Measurements from ENCODE around the gene CARF. TPM values are rescaled to one million over a fixed set of nuclear protein-coding genes. Genes with fewer than 3 reads are reported as not detected.

The CARF gene
- total and polyA plus RNA-seq, 2 of the 13 experiments (the other 11 are each of a cell fraction or from before 2014, with no cell fraction given), result 3.0 to 5.4 TPM

- in situ Hi-C loops (cut with HindIII; ENCODE audit: extremely low pct_ligation_motif_present, low pct_unique_long_range_greater_than_20kb) (no loop called here), intact Hi-C loops (cut with micrococcal nuclease; ENCODE audit: unreplicated experiment) (no loop called here)
- Histone ChIP-seq H3K4me1 (ENCODE audit: insufficient read depth, low read length) (peaks cover 13% of the 10 kb centered on the region; the same call in 1 of the 2 replicates), H3K36me3 (replicated peaks in 1 of 2; ENCODE audit: control insufficient read depth in 1 of 2, insufficient read depth in 2 of 2, low read length in 2 of 2) (no peaks in the 10 kb centered on the region), H3K27ac (ENCODE audit: extremely low read length, insufficient read depth, low read length) (no peak overlapping the region), H3K27me3 (ENCODE audit: control insufficient read depth in 1 of 2, insufficient read depth in 2 of 2, low read length in 2 of 2) (no peaks in the 10 kb centered on the region), H3K79me2 (ENCODE audit: insufficient read depth, low read length) (no peaks in the 10 kb centered on the region), H3K4me3 (replicated peaks in 1 of 3; ENCODE audit: insufficient read depth in 1 of 3, low read depth in 2 of 3, low read length in 3 of 3) (no peak overlapping the region), H3K9me3 (ENCODE audit: low read length) (no peaks in the 10 kb centered on the region), H4K20me1 (ENCODE audit: insufficient read depth, low read length) (no peaks in the 10 kb centered on the region), H3K4me2 (ENCODE audit: low read depth, low read length) (no peak overlapping the region), H3K9ac (ENCODE audit: insufficient read depth, low read depth, low read length) (no peak overlapping the region), H2AFZ (ENCODE audit: low read length) (no peak overlapping the region)
- ATAC-seq (peak; percentile 43), DNase-seq (ENCODE audit: low spot score) (no peak), FAIRE-seq (no peak)
- ChIA-PET POLR2A (interaction anchor here (1.2 kb wide), 1 partner anchor 11 kb away, joined by 4 read pairs; the partner anchor contains the start of gene NBEAL1), CTCF (ENCODE audit: low intra/inter-chr PET ratio, low total read pairs) (no interaction called here)
- 62% methylated on average over 8 of the region's 8 CpGs for WGBS (ENCODE audit: low lambda C conversion rate)
- BruUV-seq (replicated peaks), result no TSS peak
- TF ChIP-seq CBX1 (IDR thresholded peaks at IDR 0.05; ENCODE audit: low read depth) (no peak), SNAI1 (CRISPR knock-in tag; IDR thresholded peaks at IDR 0.05; ENCODE audit: borderline replicate concordance) (no peak), MTF1 (CRISPR knock-in tag; IDR thresholded peaks at IDR 0.05) (no peak), TSC22D2 (CRISPR knock-in tag; IDR thresholded peaks at IDR 0.05; ENCODE audit: borderline replicate concordance) (no peak), ZNF326 (CRISPR knock-in tag; IDR thresholded peaks at IDR 0.05; ENCODE audit: borderline replicate concordance) (no peak), HNF4G (IDR thresholded peaks at IDR 0.05; ENCODE audit: borderline replicate concordance, low read depth, low read length) (no peak), HNF4G (CRISPR knock-in tag; IDR thresholded peaks at IDR 0.05; ENCODE audit: borderline replicate concordance, low read depth) (no peak), ATF1 (CRISPR knock-in tag; IDR thresholded peaks at IDR 0.05) (no peak), SP1 (IDR thresholded peaks at IDR 0.05) (no peak), SP1 (CRISPR knock-in tag; IDR thresholded peaks at IDR 0.05) (no peak), NFYC (CRISPR knock-in tag; IDR thresholded peaks at IDR 0.05) (no peak), HOXA7 (CRISPR knock-in tag; IDR thresholded peaks at IDR 0.05) (no peak), SRSF4 (IDR thresholded peaks at IDR 0.05; ENCODE audit: low read depth, low read length, poor library complexity, severe bottlenecking) (no peak), HMGA1 (CRISPR knock-in tag; conservative IDR thresholded peaks at IDR 0.05) (no peak), NFE2 (CRISPR knock-in tag; IDR thresholded peaks at IDR 0.05) (no peak), ZNF883 (CRISPR knock-in tag; IDR thresholded peaks at IDR 0.05; ENCODE audit: not compliant biosample characterization) (no peak), U2AF1 (optimal IDR thresholded peaks at IDR 0.05; ENCODE audit: low read depth, low read length) (no peak), SRSF1 (optimal IDR thresholded peaks at IDR 0.05; ENCODE audit: low read depth, low read length) (no peak), MTERF4 (CRISPR knock-in tag; IDR thresholded peaks at IDR 0.05) (no peak), HMG20B (CRISPR knock-in tag; conservative IDR thresholded peaks at IDR 0.05) (no peak)
Measured at GRCh38 chr2:203003716-203004115, 91.6 kb downstream of the CARF start.

Measured in HepG2 (cell line).